GM19023 (cell line): ENCODE results near the gene FKBP3.

Experiments used
- ATAC-seq: cut with Tn5 transposase; IDR thresholded peaks from one replicate; pipeline ENCODE4 v1.9.1; 2021; ENCODE audit warnings: mild to moderate bottlenecking, moderate library complexity; ENCODE audit not compliant: unreplicated experiment

FKBP3 gene

DNA sequence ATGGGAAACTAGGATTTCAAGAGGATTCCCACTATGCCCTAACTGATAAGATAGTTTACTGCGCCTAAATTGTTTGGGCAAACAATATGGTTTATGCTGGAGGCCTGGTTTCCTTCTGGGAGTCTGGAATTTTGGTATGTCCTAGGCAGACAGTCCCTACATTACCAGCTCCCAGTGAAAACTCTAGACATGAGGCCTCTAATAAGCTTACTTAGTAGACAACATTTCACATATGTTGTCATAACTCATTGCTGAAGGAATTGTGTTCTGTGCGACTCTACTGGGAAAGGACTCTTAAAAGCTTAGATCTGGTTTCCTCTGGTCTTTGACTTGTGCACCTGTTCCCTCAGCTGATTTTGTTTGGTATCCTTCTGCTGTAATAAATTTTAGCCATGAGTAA is 68.3 kb downstream of the FKBP3 start:
- no peak for ATAC-seq
